ENCODE results near the gene FUT8.

DNA sequence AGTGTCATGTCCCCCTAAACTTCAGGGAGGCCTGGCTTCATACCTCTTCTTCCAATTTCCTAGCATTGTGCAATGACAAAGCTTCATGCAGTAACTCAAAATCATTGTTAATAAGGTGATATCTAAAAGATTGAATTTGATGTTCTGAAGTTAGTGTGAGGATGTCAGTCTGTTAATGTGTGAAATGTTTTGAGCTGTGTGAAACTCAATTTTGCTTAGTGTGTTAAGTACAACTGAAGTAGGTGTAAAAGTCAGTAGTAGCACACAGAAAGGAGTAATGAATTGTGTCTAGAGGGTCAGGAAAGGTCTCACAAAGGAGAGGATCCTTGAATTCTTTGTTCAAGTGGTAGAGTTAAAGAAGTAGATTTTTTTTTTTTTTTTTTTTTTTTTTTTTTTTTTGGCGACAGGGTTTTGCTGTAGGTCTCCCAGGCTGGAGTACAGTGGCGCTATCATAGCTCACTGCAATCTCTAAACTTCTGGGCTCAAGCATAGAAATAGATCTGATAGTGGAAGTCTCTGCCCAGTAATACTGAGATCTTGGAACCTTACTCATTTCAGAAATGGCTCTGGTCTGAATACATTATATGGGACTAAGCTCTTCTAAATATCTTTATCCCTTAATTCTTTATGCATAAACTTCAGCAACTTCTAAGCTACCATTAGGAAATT is 63.9 kb downstream of the FUT8 start:
- TF ChIP-seq, protein P1, sequence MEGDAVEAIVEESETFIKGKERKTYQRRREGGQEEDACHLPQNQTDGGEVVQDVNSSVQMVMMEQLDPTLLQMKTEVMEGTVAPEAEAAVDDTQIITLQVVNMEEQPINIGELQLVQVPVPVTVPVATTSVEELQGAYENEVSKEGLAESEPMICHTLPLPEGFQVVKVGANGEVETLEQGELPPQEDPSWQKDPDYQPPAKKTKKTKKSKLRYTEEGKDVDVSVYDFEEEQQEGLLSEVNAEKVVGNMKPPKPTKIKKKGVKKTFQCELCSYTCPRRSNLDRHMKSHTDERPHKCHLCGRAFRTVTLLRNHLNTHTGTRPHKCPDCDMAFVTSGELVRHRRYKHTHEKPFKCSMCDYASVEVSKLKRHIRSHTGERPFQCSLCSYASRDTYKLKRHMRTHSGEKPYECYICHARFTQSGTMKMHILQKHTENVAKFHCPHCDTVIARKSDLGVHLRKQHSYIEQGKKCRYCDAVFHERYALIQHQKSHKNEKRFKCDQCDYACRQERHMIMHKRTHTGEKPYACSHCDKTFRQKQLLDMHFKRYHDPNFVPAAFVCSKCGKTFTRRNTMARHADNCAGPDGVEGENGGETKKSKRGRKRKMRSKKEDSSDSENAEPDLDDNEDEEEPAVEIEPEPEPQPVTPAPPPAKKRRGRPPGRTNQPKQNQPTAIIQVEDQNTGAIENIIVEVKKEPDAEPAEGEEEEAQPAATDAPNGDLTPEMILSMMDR (IDR thresholded peaks at IDR 0.05), result no peak
- TF ChIP-seq EZH2 (IDR thresholded peaks at IDR 0.05), result no peak

Measured in neural progenitor cell (in vitro differentiated cells).